Activated effector memory CD4-positive, alpha-beta T cell treated with Interleukin-2 at 50 U/mL for 16 hours (primary cell): Measurements from ENCODE around the gene UBAC2.

Source experiments
- DNase-seq: peaks from one replicate; pipeline ENCODE4 v3.0.0-alpha.2; 2020

Gene UBAC2

DNA sequence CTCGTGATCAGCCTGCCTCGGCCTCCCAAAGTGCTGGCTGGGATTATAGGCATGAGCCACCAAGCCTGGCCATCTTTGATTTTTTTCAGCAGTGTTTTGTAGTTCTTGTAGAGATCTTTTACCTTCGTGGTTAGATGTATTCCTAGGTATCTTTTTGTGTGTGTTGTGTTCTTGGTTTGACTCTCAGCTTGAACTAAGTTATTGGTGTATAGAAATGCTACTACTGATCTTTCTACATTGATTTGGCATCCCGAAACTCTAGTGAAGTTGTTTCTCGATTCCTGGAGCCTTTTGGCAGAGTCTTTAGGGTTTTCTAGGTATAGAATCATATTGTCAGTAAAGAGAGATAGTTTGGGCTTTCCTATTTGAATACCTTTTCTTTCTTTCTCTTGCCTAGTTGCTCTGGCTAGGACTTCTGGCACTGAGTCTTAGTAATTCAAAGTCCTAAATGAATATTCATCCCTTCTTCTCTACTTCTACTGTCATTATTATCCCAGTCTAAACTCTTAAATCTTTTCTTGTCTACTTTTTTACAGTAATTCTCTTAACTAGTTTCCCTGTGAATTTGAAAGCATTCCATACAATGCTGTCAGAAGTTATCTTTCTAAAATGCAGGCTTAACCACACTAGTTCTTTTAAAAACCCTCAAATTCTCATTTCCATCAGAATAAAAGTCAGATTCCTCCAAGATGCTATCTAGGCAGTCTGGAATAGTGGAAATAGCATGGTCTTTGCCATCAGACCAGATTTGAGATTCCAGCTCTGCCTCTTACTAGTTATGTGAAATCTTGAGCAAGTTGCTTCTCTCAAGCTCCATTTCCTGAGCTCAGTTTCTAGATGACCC is 50.5 kb downstream of the UBAC2 start:
- DNase-seq: no peak

DNA sequence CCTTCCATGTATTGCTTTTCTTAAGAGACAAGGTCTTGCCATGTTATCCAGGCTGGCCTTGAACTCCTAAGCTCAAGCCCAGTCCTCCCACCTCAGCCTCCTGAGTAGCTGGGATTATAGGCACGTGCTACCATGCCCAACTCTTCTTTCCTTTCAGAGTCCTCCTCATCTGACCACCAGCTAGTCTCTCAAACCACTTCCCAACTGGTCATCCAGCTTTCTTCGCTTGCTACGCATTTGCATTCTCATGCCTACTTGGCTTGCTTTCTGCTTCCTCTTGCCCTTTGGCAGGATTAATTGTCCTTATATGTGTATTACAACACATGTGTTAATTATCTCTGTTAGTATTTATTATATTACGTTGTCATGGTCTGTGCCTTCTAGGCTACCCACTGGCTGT is 51.3 kb downstream of the UBAC2 start:
- no peak for DNase-seq

DNA sequence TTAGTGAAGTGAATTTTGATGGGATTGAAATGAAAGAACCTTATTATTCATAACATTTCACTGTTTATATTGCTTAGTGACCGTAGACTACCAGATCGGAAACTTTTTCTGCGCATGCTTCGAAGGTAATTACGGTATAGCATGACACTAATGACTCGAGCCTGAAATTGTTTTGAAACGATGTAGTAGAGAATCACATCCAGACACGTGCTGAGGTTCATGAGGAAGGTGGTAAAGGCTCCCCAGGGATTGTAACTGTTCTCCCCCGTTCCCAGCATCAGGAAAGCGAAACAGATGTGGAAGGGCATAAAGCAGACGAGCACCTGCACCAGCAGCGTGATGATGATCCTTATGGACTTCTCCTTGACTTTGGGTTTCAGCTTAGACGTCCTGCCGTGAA is 54.2 kb downstream of the UBAC2 start:
- DNase-seq: no peak

DNA sequence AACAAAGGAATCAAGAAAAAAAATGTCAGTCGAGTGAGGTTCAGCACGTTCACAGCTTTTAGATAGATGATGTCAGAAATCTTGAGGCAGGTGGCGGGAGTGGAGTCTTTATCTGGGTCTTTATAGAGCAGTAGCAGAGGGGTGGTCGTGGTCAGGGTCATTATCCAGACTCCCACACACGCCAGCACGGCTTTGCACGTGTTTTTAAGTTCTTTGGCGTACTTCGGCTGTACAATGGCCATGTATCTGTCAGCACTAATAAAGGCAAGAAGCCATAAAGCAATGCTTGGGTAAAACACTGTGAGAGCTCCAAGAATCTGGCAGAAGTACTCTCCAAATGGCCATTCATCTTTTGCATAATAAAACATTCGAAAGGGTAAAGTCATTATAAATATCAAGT is 54.6 kb downstream of the UBAC2 start:
- no peak for DNase-seq

DNA sequence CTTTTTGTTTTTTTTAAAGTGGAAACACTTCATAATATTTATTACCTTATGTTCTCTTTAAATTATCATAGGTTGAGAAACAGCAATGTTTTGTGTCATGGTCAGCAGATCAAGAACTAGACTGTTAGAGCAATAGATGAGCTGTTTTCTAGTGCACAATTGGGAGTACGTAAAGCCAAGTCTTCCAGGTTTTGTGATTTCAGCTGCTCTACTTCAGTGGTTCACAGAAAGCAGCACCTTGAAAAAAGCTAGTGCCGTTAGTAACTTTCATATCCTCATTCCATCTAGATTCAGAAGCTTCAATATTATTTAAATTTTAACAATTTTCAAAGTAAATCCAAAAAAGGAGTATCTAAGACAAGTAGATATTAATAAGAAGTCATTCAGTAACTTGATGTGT is 55.6 kb downstream of the UBAC2 start:
- DNase-seq: no peak

DNA sequence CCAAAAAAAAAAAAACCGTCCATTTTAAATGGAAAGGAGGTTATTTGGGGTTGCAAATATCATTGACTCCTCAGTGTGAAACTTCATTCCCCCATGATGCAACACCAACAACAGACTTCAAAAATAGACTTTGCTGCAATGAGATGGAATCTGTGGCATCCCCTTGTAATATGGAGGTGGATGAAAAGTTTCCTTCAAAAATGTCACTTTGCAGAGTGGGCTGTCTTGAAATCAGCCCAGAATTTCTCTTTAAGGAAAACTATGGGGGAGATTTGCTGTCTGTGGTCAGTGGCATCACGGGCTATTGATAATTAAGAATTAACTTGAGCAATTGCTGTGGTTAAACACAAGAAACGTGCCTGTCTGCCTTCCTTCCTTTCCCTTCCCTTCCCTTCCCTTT is 56.1 kb downstream of the UBAC2 start:
- DNase-seq: no peak

DNA sequence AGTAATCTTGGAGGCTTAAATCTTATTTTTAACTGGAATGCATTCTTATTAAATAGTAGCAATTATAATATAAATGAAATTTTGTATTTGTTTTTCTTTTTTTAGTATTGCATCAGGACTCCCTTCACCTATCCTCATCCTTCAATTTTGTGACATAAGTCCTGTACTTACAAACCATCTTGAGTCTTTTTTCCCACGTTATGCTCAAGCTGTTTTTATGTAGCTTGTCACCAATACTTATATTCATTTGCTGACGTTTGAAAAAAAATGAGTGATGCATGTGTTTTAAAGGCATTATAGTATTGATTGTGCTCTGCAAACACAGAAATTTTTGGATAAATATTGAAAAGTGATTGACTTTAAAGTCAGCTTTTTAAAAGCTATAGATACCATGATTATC is 56.6 kb downstream of the UBAC2 start:
- DNase-seq: no peak

DNA sequence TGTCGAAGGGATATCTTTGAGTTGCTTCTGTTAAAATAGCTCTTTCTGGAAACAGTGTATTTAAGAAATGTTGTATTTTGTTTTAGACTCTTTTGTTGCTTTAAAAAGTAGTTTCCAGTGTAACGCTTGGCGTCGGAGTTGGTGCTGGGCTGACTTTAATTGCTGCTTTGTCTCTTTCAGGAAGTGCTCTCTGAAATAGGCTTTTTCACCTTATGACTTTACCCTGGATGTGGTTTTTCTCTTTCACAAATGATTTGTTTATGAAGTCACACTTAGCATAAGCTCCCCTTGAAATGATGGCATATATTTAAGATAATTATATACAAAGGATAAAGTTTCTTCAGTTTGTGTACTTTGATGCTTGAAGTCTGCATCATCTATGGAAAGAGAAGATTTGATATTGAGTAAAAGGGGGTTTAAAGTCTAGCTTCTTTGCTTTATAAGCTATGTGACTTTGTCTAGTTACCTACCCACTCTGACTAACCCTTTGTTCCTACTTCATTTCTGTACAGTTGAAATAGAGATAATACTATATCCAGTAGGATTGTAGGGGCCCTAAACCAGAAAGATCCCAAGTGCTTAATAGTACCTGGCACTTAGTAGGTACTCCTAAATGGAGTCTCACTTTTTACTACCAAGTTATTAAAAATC is 57.7 kb downstream of the UBAC2 start, which contains the start of gene GPR18:
TSS of gene GPR18 (minus strand) at position 170 of the 651 bp plus-strand sequence. CDS start 2,507 bp downstream, outside the sequence.
- DNase-seq: no peak

DNA sequence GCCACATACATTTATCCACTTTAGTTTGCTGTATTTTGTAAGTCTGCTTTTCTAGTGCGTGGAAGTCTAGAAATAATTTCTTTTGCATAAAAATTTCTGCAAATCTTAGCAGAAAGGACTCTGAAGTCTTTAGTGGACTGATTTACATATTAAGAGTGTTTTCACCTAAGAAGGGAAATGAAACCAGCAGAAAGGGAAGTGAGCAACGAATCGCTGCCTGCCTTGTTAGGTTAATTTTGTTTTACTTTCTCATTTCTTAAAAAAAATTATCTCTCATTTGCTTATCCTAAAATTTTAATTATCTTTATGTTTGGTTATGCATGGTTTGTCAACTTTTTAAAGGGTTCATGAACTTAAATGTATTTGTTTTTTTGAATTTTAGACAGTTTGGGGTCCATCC is 58.3 kb downstream of the UBAC2 start:
- DNase-seq: no peak

DNA sequence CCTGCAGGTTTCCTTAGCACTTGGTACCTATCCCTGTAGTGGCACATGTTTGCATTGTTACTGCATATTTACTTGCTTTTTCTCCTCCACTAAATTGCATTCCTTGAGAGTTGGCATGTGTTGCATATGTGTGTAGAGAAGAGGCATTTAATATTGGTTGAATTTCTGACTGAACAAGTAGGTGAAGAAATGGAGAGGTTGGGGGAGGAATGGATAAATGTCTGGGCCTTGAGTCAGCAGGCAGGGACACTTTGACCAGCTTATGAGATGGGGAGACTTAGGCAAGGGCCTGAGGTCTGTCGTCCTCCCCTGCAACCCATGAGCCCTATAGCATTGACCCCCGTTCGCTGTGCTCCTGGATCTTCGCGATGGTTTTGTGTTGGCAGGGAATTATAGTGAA is 59.6 kb downstream of the UBAC2 start:
- no peak for DNase-seq

DNA sequence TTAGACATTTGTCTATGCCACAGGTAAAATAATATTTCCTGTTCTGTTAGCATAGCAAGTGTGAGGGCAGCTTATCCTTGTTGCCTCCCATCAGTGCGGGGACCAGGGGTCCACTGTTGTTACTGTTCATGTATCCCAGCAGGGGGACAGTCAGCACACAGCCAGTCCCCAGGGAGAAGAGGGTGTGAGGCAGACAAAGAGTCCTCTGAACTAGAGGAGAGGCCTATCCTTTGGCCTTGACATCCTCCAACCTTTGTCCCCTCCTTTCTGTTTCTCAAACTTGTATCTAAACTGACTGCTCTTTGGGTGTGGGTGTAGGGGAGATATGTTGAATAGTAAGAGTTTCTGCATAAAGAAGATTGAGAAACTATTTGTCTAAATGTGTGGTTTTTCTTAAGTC is 60.4 kb downstream of the UBAC2 start:
- DNase-seq: no peak

DNA sequence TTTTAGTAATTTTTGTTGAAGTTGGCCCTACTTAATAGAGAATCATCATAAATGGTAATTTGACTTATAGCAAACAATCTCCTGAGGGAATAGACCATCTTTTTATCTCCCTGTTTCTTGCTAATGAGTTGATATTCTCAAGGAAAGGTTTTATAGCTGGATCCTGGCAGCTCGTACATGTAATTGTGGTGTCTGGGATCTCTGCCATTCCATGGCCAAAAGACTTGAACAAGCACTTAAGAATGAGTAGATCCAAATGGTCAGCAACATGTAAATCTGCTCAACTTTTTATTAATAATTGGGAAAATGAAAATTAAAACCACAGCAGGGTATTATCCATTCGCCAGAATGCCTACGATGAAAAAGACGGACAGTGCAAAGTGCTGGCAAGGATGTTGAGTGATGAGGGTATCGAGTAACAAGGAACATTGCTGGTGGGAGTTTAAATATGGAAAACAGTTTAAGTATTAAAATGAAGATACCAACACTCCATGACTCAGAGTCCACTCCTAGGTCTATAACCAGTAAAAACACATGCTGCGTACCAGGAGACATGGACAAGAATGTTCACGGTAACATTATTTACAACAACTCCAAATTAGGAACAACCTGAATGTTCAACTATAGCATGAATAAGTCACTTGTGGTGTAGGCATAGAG is 62.6 kb downstream of the UBAC2 start:
- no peak for DNase-seq

DNA sequence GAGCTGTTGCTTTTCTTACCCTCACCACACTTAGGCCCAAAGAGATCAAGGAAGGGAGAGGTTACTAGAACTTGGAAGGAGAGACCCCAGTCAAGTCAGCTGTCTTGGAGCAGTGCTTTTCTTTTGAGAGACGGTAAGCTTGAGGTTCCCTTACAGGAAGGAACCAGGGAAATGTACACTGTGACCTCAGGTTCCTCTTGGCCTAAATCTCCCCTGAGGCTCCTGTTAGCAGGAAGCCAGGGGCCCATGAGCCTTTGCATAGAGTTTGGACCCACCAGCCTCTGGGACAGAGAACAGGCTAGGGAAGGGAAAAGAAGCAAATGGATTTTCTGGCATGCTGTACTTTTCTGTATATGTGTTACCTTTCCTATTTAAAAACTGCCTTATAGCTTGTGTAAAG is 63.4 kb downstream of the UBAC2 start:
- DNase-seq: no peak

DNA sequence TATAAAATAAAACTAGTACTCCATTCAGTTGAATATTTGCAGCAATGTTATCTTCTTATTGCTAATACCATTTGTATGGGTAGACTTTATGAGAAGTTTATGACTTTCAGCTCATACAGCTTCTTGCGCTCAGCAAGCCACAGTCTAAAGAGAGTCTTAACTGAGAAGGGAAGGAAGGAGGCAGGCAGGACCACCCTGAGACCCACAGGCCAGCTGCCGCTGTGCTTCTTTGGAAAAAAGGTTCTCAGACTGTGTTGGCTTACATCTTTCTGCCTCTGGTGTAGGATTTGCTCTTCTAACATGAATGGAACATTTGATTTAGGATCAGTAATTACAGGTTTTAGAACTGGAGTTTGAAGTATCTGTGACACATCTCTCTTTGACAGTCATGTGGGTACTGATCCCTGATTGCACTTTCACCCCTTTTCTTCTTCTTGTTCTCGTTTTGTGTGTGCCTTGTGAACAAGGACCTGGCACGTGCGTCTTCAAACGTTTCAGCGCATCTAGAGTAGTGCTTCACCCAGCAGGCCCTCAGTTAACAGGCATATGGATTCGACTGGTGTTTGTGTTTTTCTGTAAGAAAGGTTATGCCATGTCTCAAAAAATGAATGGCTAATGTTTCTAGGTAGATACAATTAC is 64.6 kb downstream of the UBAC2 start:
- DNase-seq: no peak

DNA sequence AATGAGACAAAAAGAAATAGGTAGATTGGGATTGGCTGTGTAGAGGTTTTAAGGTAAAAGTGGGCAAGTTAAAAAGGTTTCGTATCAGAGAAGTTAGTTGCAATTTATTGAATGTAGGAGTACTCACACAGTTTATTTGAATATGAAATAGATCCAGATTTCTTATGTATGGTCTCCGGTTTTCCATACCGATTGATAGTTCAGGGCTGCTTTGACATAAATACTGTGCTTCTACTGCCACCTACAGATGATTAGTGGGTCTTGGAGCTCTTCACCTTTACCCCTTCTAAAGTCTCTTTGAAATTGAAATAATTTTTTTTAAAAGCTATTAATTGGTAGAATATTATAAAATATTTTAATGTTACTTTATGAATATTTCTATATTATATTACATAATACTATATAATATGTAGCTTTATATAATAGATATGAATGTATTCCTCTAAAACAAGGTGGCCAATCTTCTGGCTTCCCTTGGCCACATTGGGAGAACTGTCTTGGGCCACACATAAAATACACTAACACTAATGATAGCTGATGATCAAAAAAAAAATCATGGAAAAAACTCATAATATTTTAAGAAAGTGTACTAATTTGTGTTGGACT is 65.3 kb downstream of the UBAC2 start:
- no peak for DNase-seq

DNA sequence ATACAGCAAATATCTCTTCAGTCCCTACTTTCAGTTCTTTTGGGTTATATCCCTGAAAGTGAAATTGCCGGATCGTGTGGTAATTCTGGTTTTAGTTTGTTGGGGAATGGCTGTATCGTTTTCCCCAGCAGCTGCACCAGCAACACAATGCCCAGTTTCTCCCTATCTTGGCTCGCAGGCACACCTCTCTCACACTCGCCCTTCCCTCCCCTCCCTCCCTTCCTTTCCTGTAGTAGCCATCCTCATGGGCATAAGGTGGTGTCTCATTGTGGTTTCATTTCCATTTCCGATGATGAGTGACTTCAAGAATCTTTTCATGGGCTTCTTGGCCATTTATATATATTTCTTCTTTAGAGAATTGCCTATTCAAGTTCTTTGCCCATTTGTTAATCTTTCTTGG is 66.2 kb downstream of the UBAC2 start:
- DNase-seq: no peak

DNA sequence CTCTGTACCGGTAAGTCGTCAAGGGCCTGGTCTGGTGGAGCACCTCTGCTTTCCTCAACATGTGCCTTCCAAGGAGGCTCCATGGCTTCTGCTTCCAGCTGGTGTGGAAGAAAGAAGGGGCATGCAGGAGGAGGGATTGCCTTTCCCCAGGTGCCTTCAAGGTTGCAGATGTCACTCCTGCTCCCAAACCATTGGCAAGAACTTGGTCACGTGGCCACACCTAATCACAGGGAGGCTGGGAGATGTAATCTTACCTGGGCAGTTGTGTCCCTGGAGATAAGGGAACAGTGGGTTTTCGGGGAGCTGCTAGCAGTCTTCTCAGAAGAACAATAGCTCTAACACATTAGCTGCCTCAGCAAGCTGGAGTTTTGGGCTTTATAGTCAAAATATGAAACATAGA is 67.3 kb downstream of the UBAC2 start:
- DNase-seq: no peak

DNA sequence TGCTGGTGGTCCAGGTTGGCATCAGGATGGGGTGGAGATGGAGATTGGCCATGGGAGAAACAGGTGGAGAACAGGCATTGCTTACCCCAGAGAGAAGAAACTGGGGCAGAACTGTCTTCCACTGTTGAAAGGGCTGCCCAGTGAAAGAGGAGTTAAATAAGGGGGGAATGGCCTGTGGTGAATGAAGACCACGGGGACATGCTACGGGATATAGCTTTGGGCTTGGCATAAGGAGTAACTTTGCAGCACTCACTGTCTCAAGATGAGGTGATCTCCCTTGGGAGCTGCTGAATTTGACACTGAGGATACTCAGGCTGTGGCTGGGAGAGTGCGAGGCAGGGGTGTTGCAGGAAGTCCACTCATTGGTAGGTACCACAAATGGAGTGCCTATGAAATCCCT is 68.2 kb downstream of the UBAC2 start:
- no peak for DNase-seq

DNA sequence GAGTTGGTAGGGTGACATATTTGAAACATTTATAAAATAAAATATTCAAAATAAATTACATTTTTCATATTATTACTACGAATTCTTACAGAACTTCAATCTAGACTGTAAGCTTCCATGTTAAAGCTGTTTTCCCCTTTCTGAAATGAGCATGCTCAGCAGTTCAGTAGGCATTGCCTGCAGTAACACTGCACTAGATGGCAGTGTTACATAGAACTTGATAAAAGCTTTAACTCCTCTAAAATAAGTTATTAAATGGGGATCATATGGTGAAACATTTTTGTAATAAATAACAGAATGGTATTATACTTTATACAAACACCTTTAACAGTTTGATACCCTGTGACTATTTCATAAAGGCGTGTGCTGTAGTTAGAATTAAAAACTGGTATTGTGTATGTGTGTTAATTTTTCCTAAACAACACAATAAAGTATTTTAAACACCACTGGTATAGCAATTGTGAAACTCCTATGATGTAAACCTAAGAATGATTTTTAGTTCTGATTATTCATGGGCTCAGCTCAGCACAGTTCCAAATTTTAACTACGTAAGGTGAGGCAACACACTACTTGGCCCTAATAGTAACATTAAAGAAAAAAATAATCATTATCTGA is 69.1 kb downstream of the UBAC2 start:
- no peak for DNase-seq

DNA sequence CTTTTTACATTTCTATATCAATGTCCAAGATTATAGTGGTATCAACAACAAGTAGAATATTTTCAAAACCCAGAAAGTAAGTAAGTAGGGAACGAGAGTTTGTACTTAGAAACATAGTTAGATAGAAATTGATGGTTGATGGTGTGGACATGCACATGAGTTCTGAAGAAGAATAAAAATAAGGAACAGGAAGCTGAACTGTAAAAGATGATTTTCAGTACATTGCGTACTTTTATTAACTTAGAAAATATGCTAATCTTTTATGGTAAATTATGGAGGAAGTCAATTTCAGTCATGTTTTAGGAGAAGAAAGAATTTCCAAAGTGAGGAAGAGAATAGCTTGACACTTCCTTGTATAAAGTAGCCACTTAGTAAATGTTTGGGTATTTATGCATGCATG is 69.9 kb downstream of the UBAC2 start:
- no peak for DNase-seq

DNA sequence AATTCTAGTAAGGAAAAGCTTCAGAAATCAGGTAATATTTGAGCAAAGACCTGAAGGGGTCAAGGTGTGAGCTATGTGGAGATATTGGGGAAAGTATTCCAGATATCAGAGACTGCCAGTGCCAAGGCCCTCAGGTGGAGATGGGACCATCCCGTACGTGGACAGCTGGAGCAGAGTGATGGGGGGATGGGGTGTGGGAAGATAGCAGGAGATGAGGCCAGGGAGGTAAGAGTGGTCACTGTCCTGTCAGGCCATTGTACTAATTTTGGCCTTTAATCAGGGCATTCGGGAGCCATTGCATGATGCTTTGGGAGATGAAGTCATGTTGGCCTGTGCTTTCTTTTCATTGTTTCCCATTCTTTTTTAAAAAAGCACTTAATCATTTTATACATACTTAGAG is 70.6 kb downstream of the UBAC2 start:
- no peak for DNase-seq

DNA sequence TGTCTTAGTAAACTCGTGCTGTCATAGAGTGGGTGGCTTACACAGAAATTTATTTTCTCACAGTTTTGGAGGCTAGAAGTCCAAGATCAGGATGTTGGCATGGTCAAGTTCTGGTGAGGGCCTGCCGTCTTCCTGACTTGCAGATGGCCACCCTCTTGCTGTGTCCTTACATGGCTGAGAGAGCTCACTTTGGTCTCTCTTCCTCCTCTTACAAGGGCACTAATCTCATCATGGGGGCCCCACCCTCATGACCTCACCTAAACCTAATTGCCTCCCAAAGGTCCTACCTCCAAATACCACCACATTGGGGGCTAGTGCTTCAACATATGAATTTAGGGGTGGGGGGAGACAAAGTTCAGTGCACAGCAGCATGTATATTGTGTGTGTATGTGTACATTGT is 71.8 kb downstream of the UBAC2 start:
- no peak for DNase-seq

DNA sequence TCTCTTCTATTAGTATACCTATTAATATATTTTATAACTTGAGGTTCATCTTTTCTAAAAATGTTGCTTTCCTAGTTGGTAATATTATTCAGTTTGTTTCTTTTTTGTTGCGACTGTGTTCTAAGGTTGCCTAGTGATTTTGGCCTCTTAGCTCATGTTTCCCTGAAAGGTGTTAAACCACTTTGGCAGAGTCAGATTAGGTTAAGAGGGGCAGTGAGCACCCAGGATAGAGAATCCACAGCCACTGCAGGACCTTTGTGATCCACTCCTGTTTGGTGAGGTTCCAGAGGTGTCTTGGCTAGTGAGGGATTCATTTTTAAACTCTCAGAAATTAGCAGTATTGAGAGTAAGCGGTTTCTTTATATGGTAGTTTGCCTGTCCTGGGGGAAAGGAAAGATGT is 72.5 kb downstream of the UBAC2 start:
- no peak for DNase-seq
